ENCODE data around the gene TENM4.
"Not testable (repeated sequence)": the region's sequence is repeated elsewhere in the genome, so short reads cannot be mapped to it uniquely, and the experiment has no call there.

TENM4 gene

GRCh38 chr11:79241205-79241851, 199.5 kb downstream of the TENM4 start:
- no peak for DNase-seq

- DNase-seq: no peak
Observed at GRCh38 chr11:79237703-79238102, 203.1 kb downstream of the TENM4 start.

GRCh38 chr11:79237091-79237490, 203.7 kb downstream of the TENM4 start:
- no peak for DNase-seq

GRCh38 chr11:79236541-79236971, 204.3 kb downstream of the TENM4 start:
- DNase-seq: no peak

- DNase-seq: no peak
Observed at GRCh38 chr11:79235696-79236095, 205.1 kb downstream of the TENM4 start.

- DNase-seq: no peak
Observed at GRCh38 chr11:79232346-79232745, 208.5 kb downstream of the TENM4 start.

GRCh38 chr11:79229047-79229446, 211.8 kb downstream of the TENM4 start:
- DNase-seq: no peak

- no peak for DNase-seq
Observed at GRCh38 chr11:79227767-79228755, 212.8 kb downstream of the TENM4 start.

GRCh38 chr11:79227308-79227707, 213.5 kb downstream of the TENM4 start:
- no peak for DNase-seq

GRCh38 chr11:79226126-79226525, 214.7 kb downstream of the TENM4 start:
- DNase-seq: no peak

- not testable (repeated sequence) for DNase-seq
Observed at GRCh38 chr11:79222163-79222562, 218.7 kb downstream of the TENM4 start.

- DNase-seq: no peak
Observed at GRCh38 chr11:79221444-79222130, 219.2 kb downstream of the TENM4 start.

- no peak for DNase-seq
Observed at GRCh38 chr11:79220171-79220570, 220.7 kb downstream of the TENM4 start.

- no peak for DNase-seq
Observed at GRCh38 chr11:79219186-79220045, 221.4 kb downstream of the TENM4 start.

- DNase-seq: no peak
Observed at GRCh38 chr11:79212741-79213190, 228.1 kb downstream of the TENM4 start.

- DNase-seq: peak; percentile 12
Observed at GRCh38 chr11:79209540-79210266, 231.1 kb downstream of the TENM4 start.

GRCh38 chr11:79208126-79208525, 232.7 kb downstream of the TENM4 start:
- no peak for DNase-seq

GRCh38 chr11:79206951-79207350, 233.9 kb downstream of the TENM4 start:
- DNase-seq: no peak

- no peak for DNase-seq
Observed at GRCh38 chr11:79205786-79206185, 235.0 kb downstream of the TENM4 start.

- DNase-seq: no peak
Observed at GRCh38 chr11:79201677-79202347, 239.0 kb downstream of the TENM4 start.

Measured in NCI-H1105 treated with DMSO at 0.1 percent for 48 hours (cell line).